OCI-LY3 (cell line): Measurements from ENCODE around the gene TMC7.

Source experiments
- H2AFZ ChIP-seq: fragments of 200-600, 300-600 bp; shearing (Covaris generic); 2 replicates; pipeline ENCODE4 v1.6.0; 2014; ENCODE audit warnings: antibody characterized with exemption, low read depth, low read length
- H3K27ac ChIP-seq: fragments of 200-600, 300-600 bp; sonication (generic); 2 replicates; pipeline ENCODE4 v1.5.1; 2014; ENCODE audit warnings: mild to moderate bottlenecking, low read length, moderate library complexity, mixed read lengths
- H3K27me3 ChIP-seq: fragments of 200-600, 300-600 bp; sonication (generic); 2 replicates; pipeline ENCODE4 v1.6.1; 2014; ENCODE audit warnings: low read depth, low read length, mixed read lengths
- H3K36me3 ChIP-seq: fragments of 200-600, 300-600 bp; sonication (generic); replicated peaks from 2 replicates; pipeline ENCODE3; 2014; ENCODE audit warnings: low read depth, low read length, mixed read lengths
- H3K4me1 ChIP-seq: fragments of 300-600, 200-600 bp; sonication (generic); 2 replicates; pipeline ENCODE4 v1.6.1; 2014; ENCODE audit warnings: low read length, mixed read lengths
- H3K4me2 ChIP-seq: fragments of 200-600, 300-600 bp; sonication (generic); 2 replicates; pipeline ENCODE4 v1.6.1; 2014; ENCODE audit warnings: low read length, mixed read lengths
- H3K4me3 ChIP-seq: fragments of 300-600, 200-600 bp; sonication (generic); 2 replicates; pipeline ENCODE4 v1.5.1; 2014; ENCODE audit warnings: antibody characterized with exemption, mild to moderate bottlenecking, low read length, moderate library complexity
- H3K79me2 ChIP-seq: fragments of 300-600, 200-600 bp; shearing (Covaris generic); 2 replicates; pipeline ENCODE4 v1.6.1; 2014; ENCODE audit warnings: mild to moderate bottlenecking, low read length, mixed read lengths
- H3K9ac ChIP-seq: fragments of 300-600, 200-600 bp; shearing (Covaris generic); 2 replicates; pipeline ENCODE4 v1.6.0; 2014; ENCODE audit warnings: mild to moderate bottlenecking, low read length, moderate library complexity
- H3K9me3 ChIP-seq: fragments of 200-600, 300-600 bp; shearing (Covaris generic); 2 replicates; pipeline ENCODE4 v1.6.1; 2014; ENCODE audit warnings: low read length, mixed read lengths; ENCODE audit not compliant: insufficient read depth
- H4K20me1 ChIP-seq: fragments of 200-600, 300-600 bp; sonication (generic); 2 replicates; pipeline ENCODE4 v1.6.1; 2016; ENCODE audit warnings: low read length, mixed read lengths; ENCODE audit not compliant: insufficient read depth
- CTCF ChIP-seq: fragments of 200-600, 300-600 bp; sonication (generic); IDR thresholded peaks from 2 replicates; pipeline ENCODE4 v1.5.1; 2014; ENCODE audit warnings: antibody characterized with exemption, low read length, low read depth
- EZH2phosphoT487 ChIP-seq: fragments of 200-600 bp; shearing (Covaris generic); IDR thresholded peaks from 2 replicates; pipeline ENCODE4 v1.6.1; 2018; ENCODE audit warnings: antibody characterized with exemption, mixed run types, low read depth

TMC7 gene

GRCh38 chr16:19011169-19011731 is 27.5 kb downstream of the TMC7 start:
- H3K79me2 ChIP-seq: no peaks in the 10 kb centered on the region
- H3K9me3 ChIP-seq: no peaks in the 10 kb centered on the region
- TF ChIP-seq EZH2phosphoT487 (no peak), CTCF (no peak)
- H3K36me3 ChIP-seq: no peaks in the 10 kb centered on the region
- H3K27ac ChIP-seq: no peak overlapping the region
- no peaks in the 10 kb centered on the region for H4K20me1 ChIP-seq
- H3K4me3 ChIP-seq: no peak overlapping the region
- H2AFZ ChIP-seq: no peak overlapping the region
- no peaks in the 10 kb centered on the region for H3K27me3 ChIP-seq
- H3K9ac ChIP-seq: no peak overlapping the region
- H3K4me2 ChIP-seq: no peak overlapping the region
- H3K4me1 ChIP-seq: no peaks in the 10 kb centered on the region

- Histone ChIP-seq H3K79me2 (no peaks in the 10 kb centered on the region), H3K4me1 (no peaks in the 10 kb centered on the region), H3K4me3 (no peak overlapping the region), H3K9ac (no peak overlapping the region), H3K27me3 (0 out of 2 replicates have a peak, but pooled peaks cover 2% of the 10 kb centered on the region), H3K9me3 (no peaks in the 10 kb centered on the region), H3K36me3 (no peaks in the 10 kb centered on the region), H3K27ac (no peak overlapping the region), H2AFZ (no peak overlapping the region), H3K4me2 (no peak overlapping the region), H4K20me1 (no peaks in the 10 kb centered on the region)
- TF ChIP-seq EZH2phosphoT487 (no peak), CTCF (no peak)
Observed at GRCh38 chr16:19014461-19014860, 30.7 kb downstream of the TMC7 start.

DNA sequence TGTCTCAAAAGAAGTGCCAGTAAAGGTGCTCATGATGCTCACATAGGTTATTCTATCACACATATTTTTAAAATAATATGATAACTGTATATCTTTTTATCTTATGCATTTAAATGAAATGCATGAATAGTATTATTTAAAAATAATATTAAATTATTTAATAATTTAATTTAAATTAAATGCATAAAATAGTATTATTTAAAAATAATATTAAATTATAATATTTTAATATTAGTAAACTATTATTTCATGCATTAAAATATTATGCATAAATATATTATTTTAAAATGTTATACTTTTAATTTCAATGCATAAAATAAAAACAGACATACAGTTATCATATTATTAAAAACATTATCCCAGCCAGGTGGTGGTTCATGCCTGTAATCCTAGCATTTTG is 33.4 kb downstream of the TMC7 start:
- Histone ChIP-seq H3K27ac (no peak overlapping the region), H3K36me3 (no peaks in the 10 kb centered on the region), H3K27me3 (peaks cover 9% of the 10 kb centered on the region; the same call in 1 of the 2 replicates), H3K9me3 (no peaks in the 10 kb centered on the region), H3K4me2 (no peak overlapping the region), H4K20me1 (no peaks in the 10 kb centered on the region), H2AFZ (no peak overlapping the region), H3K4me1 (no peaks in the 10 kb centered on the region), H3K9ac (no peak overlapping the region), H3K79me2 (no peaks in the 10 kb centered on the region), H3K4me3 (no peak overlapping the region)
- TF ChIP-seq CTCF (no peak), EZH2phosphoT487 (no peak)

DNA sequence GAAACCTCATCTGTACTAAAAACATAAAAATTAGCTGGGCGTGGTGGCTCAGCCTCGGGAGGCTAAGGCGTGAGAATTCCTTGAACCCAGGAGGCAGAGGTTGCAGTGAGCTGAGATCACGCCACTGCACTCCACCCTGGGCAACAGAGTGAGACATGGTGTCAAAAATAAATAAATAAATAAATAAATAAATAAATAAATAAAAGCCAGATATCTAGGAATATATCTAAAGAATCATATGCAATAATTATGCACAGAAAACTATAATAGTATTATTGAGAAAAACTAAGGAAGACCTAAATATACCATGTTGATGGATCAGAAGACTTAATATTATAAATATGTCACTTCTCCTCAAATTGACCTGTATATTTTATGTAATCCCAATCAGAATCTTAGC is 37.0 kb downstream of the TMC7 start:
- TF ChIP-seq CTCF (no peak), EZH2phosphoT487 (no peak)
- no peaks in the 10 kb centered on the region for H3K36me3 ChIP-seq
- H4K20me1 ChIP-seq: no peaks in the 10 kb centered on the region
- H3K9me3 ChIP-seq: no peaks in the 10 kb centered on the region
- H3K4me3 ChIP-seq: no peak overlapping the region
- H3K79me2 ChIP-seq: no peaks in the 10 kb centered on the region
- no peak overlapping the region for H2AFZ ChIP-seq
- H3K27me3 ChIP-seq: peaks cover 9% of the 10 kb centered on the region; the same call in 1 of the 2 replicates
- H3K4me1 ChIP-seq: no peaks in the 10 kb centered on the region
- no peak overlapping the region for H3K9ac ChIP-seq
- H3K4me2 ChIP-seq: no peak overlapping the region
- no peak overlapping the region for H3K27ac ChIP-seq
